Measurements from ENCODE around the gene S1PR4.

The S1PR4 gene

GRCh38 chr19:3154957-3155736, 23.4 kb upstream of the S1PR4 start:
- peak; percentile 98 for DNase-seq (ENCODE audit: low read depth)
- no peak overlapping the region for H3K4me3 ChIP-seq (ENCODE audit: low read depth, low read length)
- no peak for TF ChIP-seq POLR2A (IDR thresholded peaks at IDR 0.05; ENCODE audit: extremely low read depth, insufficient read length)
- peak; percentile 51 for TF ChIP-seq MAX (IDR thresholded peaks at IDR 0.05; ENCODE audit: low read depth, low read length)
- peak; percentile 62; the same call in 1 of the 2 replicates for TF ChIP-seq MYC (IDR thresholded peaks at IDR 0.05; ENCODE audit: low read depth, low read length)
- TF ChIP-seq, protein P1, sequence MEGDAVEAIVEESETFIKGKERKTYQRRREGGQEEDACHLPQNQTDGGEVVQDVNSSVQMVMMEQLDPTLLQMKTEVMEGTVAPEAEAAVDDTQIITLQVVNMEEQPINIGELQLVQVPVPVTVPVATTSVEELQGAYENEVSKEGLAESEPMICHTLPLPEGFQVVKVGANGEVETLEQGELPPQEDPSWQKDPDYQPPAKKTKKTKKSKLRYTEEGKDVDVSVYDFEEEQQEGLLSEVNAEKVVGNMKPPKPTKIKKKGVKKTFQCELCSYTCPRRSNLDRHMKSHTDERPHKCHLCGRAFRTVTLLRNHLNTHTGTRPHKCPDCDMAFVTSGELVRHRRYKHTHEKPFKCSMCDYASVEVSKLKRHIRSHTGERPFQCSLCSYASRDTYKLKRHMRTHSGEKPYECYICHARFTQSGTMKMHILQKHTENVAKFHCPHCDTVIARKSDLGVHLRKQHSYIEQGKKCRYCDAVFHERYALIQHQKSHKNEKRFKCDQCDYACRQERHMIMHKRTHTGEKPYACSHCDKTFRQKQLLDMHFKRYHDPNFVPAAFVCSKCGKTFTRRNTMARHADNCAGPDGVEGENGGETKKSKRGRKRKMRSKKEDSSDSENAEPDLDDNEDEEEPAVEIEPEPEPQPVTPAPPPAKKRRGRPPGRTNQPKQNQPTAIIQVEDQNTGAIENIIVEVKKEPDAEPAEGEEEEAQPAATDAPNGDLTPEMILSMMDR (IDR thresholded peaks at IDR 0.05; ENCODE audit: low read depth, low read length), result no peak

- no peak overlapping the region for H3K4me3 ChIP-seq (ENCODE audit: low read depth, low read length)
- TF ChIP-seq MAX (IDR thresholded peaks at IDR 0.05; ENCODE audit: low read depth, low read length) (no peak), POLR2A (IDR thresholded peaks at IDR 0.05; ENCODE audit: extremely low read depth, insufficient read length) (no peak), MYC (IDR thresholded peaks at IDR 0.05; ENCODE audit: low read depth, low read length) (no peak)
- TF ChIP-seq, protein P1 (IDR thresholded peaks at IDR 0.05; ENCODE audit: low read depth, low read length), result no peak
- no peak for DNase-seq (ENCODE audit: low read depth)
Observed at GRCh38 chr19:3157096-3157845, 21.3 kb upstream of the S1PR4 start.

GRCh38 chr19:3159565-3159964, 19.0 kb upstream of the S1PR4 start:
- no peak overlapping the region for H3K4me3 ChIP-seq (ENCODE audit: low read depth, low read length)
- no peak for DNase-seq (ENCODE audit: low read depth)
- TF ChIP-seq MYC (IDR thresholded peaks at IDR 0.05; ENCODE audit: low read depth, low read length), result no peak

DNA sequence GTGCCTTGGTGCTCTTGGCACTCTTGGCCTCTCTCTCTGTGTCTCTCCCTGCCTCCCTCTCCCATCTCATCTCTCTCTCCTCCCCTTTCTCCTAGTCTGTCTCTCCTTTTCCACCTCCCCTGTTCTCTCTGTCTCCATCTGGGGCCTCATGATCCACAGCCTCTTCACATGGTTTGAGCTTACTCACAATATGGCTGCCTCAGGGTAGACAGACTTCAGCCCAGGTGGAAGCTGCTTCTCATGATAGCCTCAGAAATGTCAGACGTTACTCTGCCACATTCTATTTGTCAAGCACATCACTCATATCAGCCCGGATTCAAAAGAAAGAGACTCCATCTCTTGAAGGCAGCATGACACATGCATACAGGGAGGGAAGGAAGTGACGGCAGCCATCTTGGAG, 18.4 kb upstream of the S1PR4 start:
- no peak overlapping the region for H3K4me3 ChIP-seq (ENCODE audit: low read depth, low read length)
- TF ChIP-seq POLR2A (IDR thresholded peaks at IDR 0.05; ENCODE audit: extremely low read depth, insufficient read length), result no peak
- no peak for TF ChIP-seq MYC (IDR thresholded peaks at IDR 0.05; ENCODE audit: low read depth, low read length)
- TF ChIP-seq MAX (IDR thresholded peaks at IDR 0.05; ENCODE audit: low read depth, low read length), result no peak
- TF ChIP-seq, protein P1 (IDR thresholded peaks at IDR 0.05; ENCODE audit: low read depth, low read length), result no peak
- no peak for DNase-seq (ENCODE audit: low read depth)

- no peak overlapping the region for H3K4me3 ChIP-seq (ENCODE audit: low read depth, low read length)
- DNase-seq (ENCODE audit: low read depth), result no peak
- TF ChIP-seq, protein P1 (IDR thresholded peaks at IDR 0.05; ENCODE audit: low read depth, low read length), result no peak
- TF ChIP-seq MYC (IDR thresholded peaks at IDR 0.05; ENCODE audit: low read depth, low read length) (no peak), POLR2A (IDR thresholded peaks at IDR 0.05; ENCODE audit: extremely low read depth, insufficient read length) (no peak)
Observed at GRCh38 chr19:3161453-3161852, 17.1 kb upstream of the S1PR4 start.

DNA sequence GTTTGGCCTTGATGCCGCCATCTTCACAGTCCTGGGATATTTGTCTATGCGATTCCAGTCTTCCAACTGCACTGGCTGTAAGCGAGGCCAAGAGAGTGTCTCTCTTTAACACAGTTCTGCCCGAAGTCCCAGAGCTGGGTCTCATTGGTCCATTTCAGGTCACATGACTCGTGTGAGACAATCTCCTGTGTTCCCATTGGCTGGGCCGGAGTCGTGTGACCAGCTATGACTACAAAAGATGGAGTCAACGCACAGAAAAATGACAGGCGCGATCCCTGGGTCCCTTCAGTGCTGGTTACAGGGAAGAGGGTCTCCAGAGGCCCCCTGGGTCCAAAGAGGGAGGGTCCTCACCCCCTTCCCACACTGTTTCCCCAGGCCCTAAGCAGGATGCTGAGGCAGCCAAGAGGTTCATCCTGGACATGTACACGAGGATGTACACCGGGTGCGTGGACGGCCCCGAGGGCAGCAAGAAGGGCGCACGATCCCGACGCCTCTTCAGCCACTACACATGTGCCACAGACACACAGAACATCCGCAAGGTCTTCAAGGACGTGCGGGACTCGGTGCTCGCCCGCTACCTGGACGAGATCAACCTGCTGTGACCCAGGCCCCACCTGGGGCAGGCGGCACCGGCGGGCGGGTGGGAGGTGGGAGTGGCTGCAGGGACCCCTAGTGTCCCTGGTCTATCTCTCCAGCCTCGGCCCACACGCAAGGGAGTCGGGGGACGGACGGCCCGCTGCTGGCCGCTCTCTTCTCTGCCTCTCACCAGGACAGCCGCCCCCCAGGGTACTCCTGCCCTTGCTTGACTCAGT, 15.9 kb upstream of the S1PR4 start:
- TF ChIP-seq POLR2A (IDR thresholded peaks at IDR 0.05; ENCODE audit: extremely low read depth, insufficient read length), result no peak
- TF ChIP-seq MAX (IDR thresholded peaks at IDR 0.05; ENCODE audit: low read depth, low read length), result no peak
- TF ChIP-seq MYC (IDR thresholded peaks at IDR 0.05; ENCODE audit: low read depth, low read length), result no peak
- TF ChIP-seq, protein P1 (IDR thresholded peaks at IDR 0.05; ENCODE audit: low read depth, low read length), result no peak
- peak; percentile 39 for DNase-seq (ENCODE audit: low read depth)
- H3K4me3 ChIP-seq (ENCODE audit: low read depth, low read length), result no peak overlapping the region

All from NB4 (cell line).